ENCODE measurements around the gene WIPF2. TPM values are rescaled to one million over a fixed set of nuclear protein-coding genes. Genes with fewer than 3 reads are reported as not detected.

Gene WIPF2
- 39.6 TPM for total RNA-seq

GRCh38 chr17:40218740-40219593 is at the start of gene WIPF2:
Gene WIPF2, plus strand, starts transcription at chr17:40219304. Its CDS starts 37,156 bp downstream, at chr17:40256460.
- DNase-seq (ENCODE audit: low spot score): peak; percentile 98

GRCh38 chr17:40170325-40170724 is 48.8 kb upstream of the WIPF2 start:
- no peak for DNase-seq (ENCODE audit: low spot score)

- no peak for DNase-seq (ENCODE audit: low spot score)
These were observed 47.4 kb upstream of the WIPF2 start for GRCh38 chr17:40171750-40172149.

GRCh38 chr17:40173091-40173777 is 45.9 kb upstream of the WIPF2 start:
- DNase-seq (ENCODE audit: low spot score): no peak

- DNase-seq (ENCODE audit: low spot score): no peak
These were observed 45.3 kb upstream of the WIPF2 start for GRCh38 chr17:40173778-40174135.

GRCh38 chr17:40174514-40174913 is 44.6 kb upstream of the WIPF2 start:
- no peak for DNase-seq (ENCODE audit: low spot score)

- DNase-seq (ENCODE audit: low spot score): peak; percentile 80
These were observed 43.0 kb upstream of the WIPF2 start for GRCh38 chr17:40175928-40176753.

GRCh38 chr17:40176754-40177110 is 42.4 kb upstream of the WIPF2 start:
- DNase-seq (ENCODE audit: low spot score): peak; percentile 90

GRCh38 chr17:40177275-40177874 is 41.7 kb upstream of the WIPF2 start, which contains the start of gene RAPGEFL1:
Gene RAPGEFL1, plus strand, starts transcription at chr17:40177470. Its CDS starts 392 bp downstream, at chr17:40177862.
- DNase-seq (ENCODE audit: low spot score): peak; percentile 86

- no peak for DNase-seq (ENCODE audit: low spot score)
These were observed 41.0 kb upstream of the WIPF2 start for GRCh38 chr17:40178021-40178601.

- no peak for DNase-seq (ENCODE audit: low spot score)
These were observed 40.4 kb upstream of the WIPF2 start for GRCh38 chr17:40178660-40179059.

- DNase-seq (ENCODE audit: low spot score): no peak
These were observed 39.0 kb upstream of the WIPF2 start for GRCh38 chr17:40179923-40180659.

- DNase-seq (ENCODE audit: low spot score): peak; percentile 84
These were observed 38.4 kb upstream of the WIPF2 start for GRCh38 chr17:40180694-40181093.

GRCh38 chr17:40181205-40181604 is 37.9 kb upstream of the WIPF2 start:
- no peak for DNase-seq (ENCODE audit: low spot score)

- no peak for DNase-seq (ENCODE audit: low spot score)
These were observed 36.5 kb upstream of the WIPF2 start for GRCh38 chr17:40182606-40183005.

- DNase-seq (ENCODE audit: low spot score): no peak
These were observed 31.9 kb upstream of the WIPF2 start for GRCh38 chr17:40187238-40187637.

- DNase-seq (ENCODE audit: low spot score): no peak
These were observed 30.4 kb upstream of the WIPF2 start for GRCh38 chr17:40188694-40189093.

- DNase-seq (ENCODE audit: low spot score): no peak
These were observed 28.7 kb upstream of the WIPF2 start for GRCh38 chr17:40190197-40191021.

Data from ureter (tissue), 1 donor.